RCC 7860 (cell line): ENCODE measurements around the gene HEPHL1.
"Not testable (repeated sequence)": the region's sequence is repeated elsewhere in the genome, so short reads cannot be mapped to it uniquely, and the experiment has no call there.

Experiments used
- DNase-seq: peaks from one replicate; pipeline ENCODE4 v3.0.0-alpha.2; 2015; ENCODE audit warnings: low spot score
- FAIRE-seq: peaks from 2 replicates; lab custom pipeline; 2012; peaks lifted over from hg19 to GRCh38; lab: Jason Lieb, UNC

HEPHL1 gene, protein sequence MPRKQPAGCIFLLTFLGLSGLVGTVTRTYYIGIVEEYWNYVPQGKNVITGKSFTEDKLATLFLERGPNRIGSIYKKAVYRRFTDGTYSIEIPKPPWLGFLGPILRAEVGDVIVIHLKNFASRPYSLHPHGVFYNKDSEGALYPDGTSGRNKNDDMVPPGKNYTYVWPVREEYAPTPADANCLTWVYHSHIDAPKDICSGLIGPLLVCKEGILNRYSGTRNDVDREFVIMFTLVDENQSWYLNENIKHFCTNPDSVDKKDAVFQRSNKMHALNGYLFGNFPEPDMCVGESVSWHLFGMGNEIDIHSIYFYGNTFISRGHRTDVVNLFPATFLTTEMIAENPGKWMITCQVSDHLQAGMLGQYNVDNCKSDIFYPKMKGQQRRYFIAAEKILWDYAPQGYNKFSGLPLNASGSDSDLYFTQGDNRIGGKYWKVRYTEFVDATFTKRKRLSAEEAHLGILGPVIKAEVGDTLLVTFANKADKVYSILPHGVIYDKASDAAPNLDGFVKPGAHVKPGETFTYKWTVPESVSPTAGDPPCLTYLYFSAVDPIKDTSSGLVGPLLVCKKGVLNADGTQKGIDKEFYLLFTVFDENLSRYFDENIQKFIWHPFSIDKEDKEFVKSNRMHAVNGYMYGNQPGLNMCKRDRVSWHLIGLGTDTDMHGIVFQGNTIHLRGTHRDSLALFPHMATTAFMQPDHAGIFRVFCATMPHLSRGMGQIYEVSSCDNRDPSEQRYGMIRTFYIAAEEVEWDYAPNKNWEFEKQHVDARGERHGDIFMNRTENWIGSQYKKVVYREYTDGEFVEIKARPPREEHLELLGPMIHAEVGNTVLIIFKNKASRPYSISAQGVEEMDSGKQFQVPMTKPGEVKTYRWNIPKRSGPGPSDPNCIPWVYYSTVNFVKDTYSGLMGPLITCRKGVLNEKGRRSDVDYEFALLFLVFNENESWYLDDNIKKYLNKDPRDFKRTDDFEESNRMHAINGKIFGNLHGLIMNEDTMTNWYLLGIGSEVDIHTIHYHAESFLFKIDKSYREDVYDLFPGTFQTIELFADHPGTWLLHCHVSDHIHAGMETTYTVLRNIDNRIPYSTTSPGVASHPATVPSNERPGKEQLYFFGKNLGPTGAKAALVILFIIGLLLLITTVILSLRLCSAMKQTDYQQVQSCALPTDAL

DNA sequence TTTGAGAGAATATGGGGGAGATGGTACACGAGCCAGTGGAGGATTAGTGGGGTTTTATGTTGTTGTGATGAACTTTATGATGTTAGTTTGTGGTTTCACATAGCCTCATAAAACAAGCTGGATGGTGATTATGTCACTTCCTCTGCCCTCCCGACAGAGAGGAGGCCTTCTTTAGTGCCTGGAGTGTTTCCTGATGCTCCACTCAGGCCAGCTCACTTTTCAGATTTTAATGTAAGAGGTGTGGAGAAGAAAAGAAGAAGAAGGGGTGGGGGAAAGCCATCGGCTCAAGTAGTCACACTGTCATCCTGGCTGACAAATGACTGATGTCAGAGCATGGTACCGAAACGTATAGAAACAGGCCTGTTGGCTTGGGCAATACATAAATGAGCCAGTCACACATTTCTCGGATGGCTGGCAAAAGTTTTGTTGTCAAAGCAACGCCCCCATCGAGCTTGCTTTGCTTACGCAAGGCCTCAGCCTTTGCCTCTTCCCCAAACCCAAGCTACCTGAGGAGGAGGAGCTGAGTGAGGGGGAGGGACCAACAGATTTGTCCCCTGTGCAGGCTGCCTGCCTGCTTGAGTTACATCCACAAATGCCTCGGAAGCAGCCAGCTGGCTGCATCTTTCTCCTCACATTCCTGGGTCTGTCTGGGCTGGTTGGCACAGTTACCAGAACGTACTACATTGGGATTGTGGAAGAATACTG lies at the start of gene HEPHL1:
Gene HEPHL1 (plus strand): TSS at position 578 of the 705 bp plus-strand sequence. CDS start 15 bp downstream, at position 593.
- FAIRE-seq (no peak), DNase-seq (no peak)

DNA sequence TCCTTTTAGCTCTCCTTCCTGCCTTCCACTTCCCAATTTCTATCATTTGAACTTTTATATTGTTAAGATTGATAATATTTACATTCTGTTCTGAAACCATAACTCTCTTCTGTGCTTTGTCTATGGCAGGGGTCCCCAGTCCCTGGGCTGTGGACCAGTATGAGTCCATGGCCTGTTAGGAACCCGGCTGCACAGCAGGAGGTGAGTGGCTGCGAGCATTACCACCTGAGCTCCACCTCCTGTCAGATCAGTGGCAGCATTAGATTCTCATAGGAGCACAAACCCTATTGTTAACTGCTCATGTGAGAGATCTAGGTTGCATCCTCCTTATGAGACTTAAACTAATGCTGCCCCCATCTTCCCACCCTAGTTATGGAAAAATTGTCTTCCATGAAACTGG lies 48.4 kb upstream of the HEPHL1 start:
- DNase-seq: no peak
- no peak for FAIRE-seq

GRCh38 chr11:93973322-93974051 lies 47.7 kb upstream of the HEPHL1 start:
- FAIRE-seq, DNase-seq: not testable (repeated sequence)

- no peak for FAIRE-seq
- no peak for DNase-seq
These were observed 46.4 kb upstream of the HEPHL1 start for GRCh38 chr11:93974759-93975158.

DNA sequence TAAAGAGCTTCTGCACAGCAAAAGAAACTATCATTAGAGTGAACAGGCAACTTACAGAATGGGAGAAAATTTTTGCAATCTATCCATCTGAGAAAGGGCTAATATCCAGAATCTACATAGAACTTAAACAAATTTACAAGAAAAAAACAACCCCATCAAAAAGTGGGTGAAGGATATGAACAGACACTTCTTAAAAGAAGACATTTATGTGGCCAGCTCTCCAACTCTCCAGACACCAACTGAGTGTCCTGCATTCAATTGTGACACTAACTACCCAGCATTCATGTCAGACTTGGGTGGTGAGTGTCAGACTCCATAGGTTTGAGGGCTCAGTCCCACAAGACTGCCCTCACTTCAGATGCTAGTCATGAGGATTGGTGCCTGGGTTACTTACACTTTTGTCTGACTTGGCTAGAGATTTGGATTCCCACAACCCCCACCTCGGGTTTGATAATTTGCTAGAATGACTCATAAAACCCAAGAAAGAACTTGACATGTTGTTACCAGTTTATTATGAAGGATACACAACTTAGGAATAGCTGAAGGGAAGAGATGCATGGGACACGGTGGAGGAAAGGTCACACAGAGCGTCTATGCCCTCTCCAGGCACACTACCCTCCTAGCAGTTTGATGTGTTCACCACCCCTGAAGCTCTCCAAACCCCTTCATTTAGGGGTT lies 44.4 kb upstream of the HEPHL1 start:
- not testable (repeated sequence) for DNase-seq, FAIRE-seq

DNA sequence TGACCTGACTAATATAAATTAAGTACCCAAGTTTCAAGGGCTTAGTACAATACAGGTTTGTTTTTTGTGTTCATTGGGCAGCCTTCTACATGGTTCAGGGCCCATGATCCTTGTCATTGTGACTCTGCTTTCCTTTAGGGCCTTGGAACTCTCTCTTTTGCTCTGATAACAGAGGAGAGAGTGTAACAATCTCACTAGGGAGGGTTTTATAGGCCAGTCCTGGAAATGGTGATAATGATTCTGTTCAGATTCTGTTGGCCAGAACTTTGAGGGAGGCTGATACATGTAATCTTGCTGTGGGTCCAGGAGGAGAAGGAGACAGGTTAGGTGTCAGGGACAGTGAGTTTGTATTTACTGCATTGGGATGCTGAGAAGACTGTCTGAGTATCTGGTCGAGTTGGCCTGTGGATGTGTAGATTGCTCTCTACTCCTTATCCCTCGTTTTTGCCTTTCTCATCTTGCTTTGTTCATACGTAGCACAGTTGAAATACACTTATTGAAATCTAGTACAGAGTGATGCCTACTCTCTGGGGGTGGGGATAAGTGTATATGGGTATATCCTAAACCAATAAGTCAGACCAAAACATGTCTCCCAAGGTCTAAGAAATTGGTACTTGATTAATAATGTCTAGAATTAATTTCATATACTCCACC lies 37.5 kb upstream of the HEPHL1 start:
- DNase-seq (no peak), FAIRE-seq (no peak)

GRCh38 chr11:93984196-93984567 lies 37.0 kb upstream of the HEPHL1 start:
- no peak for FAIRE-seq

GRCh38 chr11:93984936-93985335 lies 36.2 kb upstream of the HEPHL1 start:
- no peak for FAIRE-seq

More at GRCh38 chr11:93984196-93984567, 37.0 kb upstream of the HEPHL1 start:
- DNase-seq: no peak

GRCh38 chr11:93986716-93987115 lies 34.4 kb upstream of the HEPHL1 start:
- FAIRE-seq (no peak), DNase-seq (no peak)

More at GRCh38 chr11:93984936-93985335, 36.2 kb upstream of the HEPHL1 start:
- DNase-seq: no peak

DNA sequence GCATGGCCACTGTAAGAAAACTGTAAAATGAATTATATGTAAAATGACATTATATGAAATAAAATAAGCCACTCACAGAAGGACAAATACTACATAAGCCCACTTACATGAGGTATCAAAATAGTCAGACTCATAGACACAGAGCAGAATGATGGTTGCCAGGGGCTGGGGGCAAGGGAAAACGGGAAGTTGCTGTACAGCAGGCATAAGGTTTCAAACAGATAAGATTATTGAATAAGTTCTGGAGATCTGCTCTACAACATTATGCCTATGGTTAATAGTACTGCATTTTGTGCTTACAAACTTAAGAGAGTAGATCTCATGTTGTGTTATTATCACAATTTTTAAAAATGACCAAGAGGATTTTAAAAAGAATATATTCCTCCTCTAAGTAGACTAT lies 32.7 kb upstream of the HEPHL1 start:
- FAIRE-seq: no peak
- DNase-seq: no peak

- no peak for DNase-seq
These were observed 32.2 kb upstream of the HEPHL1 start for GRCh38 chr11:93988912-93989311.

DNA sequence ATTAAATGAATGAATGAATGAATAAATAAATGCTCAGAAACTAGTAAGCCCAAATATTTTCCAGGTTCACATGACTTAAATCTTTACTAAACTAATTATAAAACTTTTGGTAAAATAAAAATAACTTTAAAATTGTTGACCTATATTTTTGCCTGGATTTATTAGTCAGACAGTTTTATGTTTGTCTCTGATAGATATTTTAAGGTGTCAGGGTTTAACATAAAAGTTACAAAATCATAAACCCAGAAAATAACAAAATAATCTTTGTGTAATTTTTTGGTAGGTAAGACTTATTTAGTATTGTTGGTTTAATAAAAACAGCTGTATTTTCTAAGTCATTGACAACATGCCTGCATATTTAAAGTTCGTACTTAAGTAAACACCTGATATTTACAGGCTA lies 27.4 kb upstream of the HEPHL1 start:
- DNase-seq (no peak), FAIRE-seq (no peak)

More at GRCh38 chr11:93988912-93989311, 32.2 kb upstream of the HEPHL1 start:
- FAIRE-seq: no peak

- DNase-seq (no peak), FAIRE-seq (no peak)
These were observed 23.4 kb upstream of the HEPHL1 start for GRCh38 chr11:93997741-93998140.

DNA sequence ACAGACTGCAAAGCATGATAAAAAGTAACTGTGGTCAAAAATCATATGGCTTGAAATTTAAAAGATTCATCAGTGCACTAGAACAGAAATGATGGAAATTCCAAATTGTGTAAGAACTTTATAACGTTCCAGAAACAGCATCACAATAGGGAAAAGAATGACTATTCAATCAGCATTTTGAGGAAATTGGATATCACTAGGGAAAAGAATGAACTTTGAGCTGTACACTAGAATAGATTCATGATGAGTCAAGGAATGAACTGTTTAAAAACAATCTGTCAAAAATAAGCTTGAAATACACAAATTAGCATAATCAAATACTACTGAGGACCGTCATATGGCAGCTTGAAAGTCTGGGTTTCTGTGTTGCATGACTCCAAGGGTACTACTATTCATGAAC lies 20.5 kb upstream of the HEPHL1 start:
- FAIRE-seq (no peak), DNase-seq (no peak)

DNA sequence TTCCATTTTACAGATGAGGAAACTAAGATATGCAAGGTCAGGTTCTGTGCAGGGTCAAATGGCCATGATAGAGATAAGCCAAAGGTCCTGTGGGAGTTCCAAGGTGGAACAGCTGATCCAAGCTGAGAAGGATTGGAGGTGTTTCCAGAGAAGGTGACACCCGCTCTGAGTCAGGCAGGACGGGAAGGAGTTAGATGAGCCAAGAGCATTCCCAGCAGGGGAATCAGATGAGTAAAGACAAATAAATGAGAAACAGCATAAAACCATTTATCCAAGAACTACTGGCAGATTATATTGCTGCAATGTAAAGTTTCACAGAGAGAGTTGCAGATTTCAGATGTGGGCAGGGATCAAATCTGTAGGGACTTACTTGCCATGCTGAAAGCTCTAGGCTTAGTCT lies 18.9 kb upstream of the HEPHL1 start:
- DNase-seq (no peak), FAIRE-seq (no peak)

DNA sequence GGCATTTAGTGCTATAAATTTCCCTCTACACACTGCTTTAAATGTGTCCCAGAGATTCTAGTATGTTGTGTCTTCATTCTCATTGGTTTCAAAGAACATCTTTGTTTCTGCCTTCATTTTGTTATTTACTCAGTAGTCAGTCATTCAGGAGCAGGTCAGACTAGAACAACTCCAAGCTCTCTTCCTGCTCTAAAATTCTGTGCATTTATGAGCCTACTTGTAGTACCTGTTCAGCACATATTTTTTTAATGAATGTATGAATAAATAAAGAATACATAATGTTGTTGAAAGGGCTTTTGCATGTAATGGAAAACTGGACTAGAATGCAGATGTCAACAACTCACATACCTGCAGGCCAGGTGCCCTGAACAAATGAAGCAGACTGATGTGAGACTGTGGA lies 13.7 kb upstream of the HEPHL1 start:
- no peak for FAIRE-seq

GRCh38 chr11:94007906-94008305 lies 13.2 kb upstream of the HEPHL1 start:
- FAIRE-seq (no peak), DNase-seq (no peak)

More for the DNA sequence above, 13.7 kb upstream of the HEPHL1 start:
- DNase-seq: no peak

- no peak for FAIRE-seq
These were observed 11.0 kb upstream of the HEPHL1 start for GRCh38 chr11:94010136-94010535.

DNA sequence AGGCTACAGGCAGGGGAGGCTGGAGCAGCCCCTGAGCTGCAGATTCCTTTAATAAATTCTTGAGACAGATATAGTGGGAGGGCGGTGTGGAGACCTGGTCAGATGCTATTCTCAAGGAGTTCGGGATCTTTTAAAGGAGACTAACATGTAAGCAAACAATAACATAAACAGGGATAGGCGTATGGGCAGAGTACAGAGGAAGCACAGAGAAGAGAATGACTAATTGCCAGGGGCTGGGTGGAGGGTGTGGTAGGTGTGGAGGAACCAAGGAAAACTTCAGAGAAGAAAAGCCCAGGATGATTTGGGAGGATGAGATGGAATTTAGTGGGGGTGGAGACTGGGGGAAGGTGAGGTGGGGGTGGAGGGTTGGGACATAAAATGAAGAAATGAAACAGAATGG lies 9.7 kb upstream of the HEPHL1 start:
- no peak for FAIRE-seq

More at GRCh38 chr11:94010136-94010535, 11.0 kb upstream of the HEPHL1 start:
- DNase-seq: no peak

More for the DNA sequence above, 9.7 kb upstream of the HEPHL1 start:
- DNase-seq: no peak
